T-helper 2 cell treated with Interferon-gamma antibody and Interleukin-4, amounts not matched to agents 100 ng/mL and 5 ng/mL, for 36 hours (primary cell): ENCODE results near the gene VSIR. TPM values are rescaled to one million over a fixed set of nuclear protein-coding genes. Genes with fewer than 3 reads are reported as not detected.

Experiments used
- intact Hi-C: fragments of 100-400 bp; cut with micrococcal nuclease; formaldehyde crosslinking; loops from one replicate; pipeline ENCODE4 v1.15.1; 2023
- total RNA-seq: library from RNA; stranded (reverse); gene quantifications from 2 replicates; pipeline ENCODE4 v1.2.3, GENCODE V29; 2022

Gene VSIR
- total RNA-seq, 1 donor from 2014 or later: 84.9 TPM

DNA sequence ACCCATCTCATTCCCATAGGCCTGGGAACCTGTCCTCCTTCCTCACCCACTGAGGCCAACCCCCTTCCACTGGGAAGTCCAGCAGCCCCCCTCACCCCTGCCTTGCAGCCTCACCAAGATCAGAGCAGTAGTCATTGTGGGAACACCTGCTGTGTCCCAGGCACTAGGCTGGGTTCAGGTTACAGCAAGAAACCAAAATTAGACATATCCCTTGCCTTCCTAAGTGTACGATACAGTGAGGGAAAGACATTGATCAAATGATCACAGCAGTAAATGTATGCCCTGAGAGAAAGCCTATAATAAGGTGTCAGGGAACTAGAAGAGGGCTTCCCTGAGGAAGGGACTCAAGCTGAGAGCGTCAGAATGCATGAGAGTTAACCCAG lies 36.8 kb downstream of the VSIR start:
- intact Hi-C loops: loop anchor here (1.0 kb wide), 1 partner anchor 9 kb away; no protein-coding TSS in a partner anchor

DNA sequence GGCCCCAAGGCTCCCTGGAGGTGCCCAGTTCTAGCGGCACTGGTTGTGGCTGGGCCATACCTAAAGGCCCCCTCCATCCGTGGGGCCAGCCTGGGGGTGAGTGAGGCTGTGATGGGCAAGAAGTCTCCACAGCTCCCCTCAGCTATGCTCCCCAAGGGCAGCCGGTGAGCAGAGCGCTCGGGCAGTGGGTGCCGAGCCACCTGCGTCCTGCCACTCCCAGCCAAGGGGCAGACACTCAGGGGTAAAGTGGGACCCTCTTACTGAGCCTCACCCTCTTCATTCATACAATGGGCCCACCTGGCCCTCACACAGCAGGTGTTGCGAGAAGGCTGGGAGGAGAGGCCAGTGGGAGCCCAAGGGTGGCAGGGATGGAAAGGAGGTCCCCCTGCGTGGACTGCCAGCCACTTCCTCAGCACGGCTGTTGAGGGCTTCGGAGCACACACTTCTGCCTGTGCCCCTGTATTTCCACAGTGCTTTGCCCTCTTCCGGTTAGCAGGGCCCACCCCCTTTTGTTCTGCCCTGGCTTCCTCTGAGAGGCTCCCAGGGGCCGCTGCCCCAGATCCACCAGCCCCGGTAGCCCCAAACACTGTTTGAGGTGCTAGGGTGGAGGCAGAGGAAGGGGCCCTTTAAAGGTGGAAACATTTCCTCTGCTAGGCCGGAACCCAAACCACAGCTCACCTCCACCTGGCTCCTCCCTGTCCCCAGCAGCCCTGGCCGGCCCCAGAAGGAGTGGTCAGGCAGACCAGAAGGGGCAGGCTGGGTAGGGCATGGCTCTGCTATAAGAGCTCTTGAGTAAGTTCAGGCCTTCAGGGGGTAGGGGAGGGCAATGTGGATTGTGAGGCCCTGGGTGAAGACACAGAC lies 37.4 kb downstream of the VSIR start:
- intact Hi-C loops: loop anchor here (1.0 kb wide), 1 partner anchor 9 kb away; no protein-coding TSS in a partner anchor

GRCh38 chr10:71734797-71735196 lies 38.5 kb downstream of the VSIR start:
- intact Hi-C loops: no loop called here

GRCh38 chr10:71731791-71732190 lies 41.5 kb downstream of the VSIR start:
- intact Hi-C loops: no loop called here

DNA sequence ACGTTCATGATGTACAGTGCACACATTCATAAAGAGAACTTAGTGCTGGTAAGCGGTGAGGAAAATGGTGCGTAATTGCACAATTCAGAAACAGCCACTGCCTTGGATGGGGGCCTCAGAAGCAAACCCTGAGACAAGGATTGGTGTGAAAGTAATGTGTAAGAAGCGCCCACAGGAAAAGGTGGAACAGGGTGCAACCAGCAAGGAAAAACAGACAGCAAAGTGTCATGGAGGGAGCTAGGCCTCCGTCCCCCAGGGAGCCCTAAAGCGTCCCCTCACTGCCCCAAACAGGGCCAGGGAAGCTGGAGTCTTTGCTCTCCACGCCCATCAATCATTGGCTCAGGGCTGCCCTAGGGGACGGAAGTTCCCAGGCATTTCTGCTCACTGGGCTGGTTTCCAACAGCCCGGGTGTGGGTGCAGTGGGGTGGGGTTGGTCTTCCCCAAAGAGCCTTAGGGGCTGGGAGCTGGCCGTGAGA lies 44.1 kb downstream of the VSIR start:
- intact Hi-C loops: loop anchor here (5.0 kb wide), 1 partner anchor 83 kb away; no protein-coding TSS in a partner anchor

DNA sequence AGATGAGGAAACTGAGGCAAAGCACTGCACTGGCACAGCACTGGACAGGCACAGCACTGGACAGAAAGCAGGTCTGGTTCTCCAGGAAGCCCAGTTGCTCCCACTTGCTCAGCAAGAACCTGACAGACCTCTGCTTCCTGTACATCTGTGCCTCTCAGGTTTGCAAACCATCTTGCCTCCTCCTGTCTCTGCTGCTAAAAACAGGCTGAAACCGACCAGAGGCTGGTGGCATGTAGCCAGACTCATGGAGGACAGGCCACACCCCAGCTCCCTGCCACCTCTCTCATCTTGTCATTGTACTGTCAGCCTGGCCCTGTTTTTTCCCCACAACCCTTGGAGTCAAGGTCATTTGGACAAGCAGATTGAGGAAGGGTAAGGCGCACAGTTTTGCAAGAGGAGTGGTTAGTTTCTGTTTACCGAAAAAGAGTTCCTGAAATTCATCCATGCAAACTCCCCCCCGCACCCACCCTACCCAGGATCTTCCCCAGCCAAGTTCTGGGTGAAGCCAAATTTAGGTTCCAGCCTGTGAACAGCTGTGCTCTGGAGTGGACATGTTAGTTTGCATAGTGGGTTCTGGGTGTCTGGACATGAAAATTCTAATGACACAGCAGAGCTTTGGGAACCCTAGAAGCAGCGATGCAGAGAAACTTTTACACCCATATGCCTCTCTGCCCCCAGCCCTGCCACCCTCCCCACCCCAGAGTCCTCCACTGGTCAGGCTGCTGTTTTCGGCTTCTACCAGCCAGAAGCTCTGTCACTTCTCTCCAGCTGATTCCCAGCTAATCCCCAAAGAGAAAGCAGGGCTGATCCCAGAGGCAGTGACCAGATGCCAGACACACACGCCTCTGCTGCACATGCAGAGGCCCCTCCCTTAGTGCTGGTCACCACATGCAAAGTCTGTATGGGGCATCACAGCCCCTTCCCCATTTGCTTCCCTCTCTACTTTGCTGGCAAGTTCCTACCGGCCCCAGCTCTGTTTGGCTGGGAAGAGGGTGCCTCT lies 45.3 kb downstream of the VSIR start:
- intact Hi-C loops: loop anchor here (1.0 to 5.0 kb wide), 7 partner anchors 8 to 84 kb away; no protein-coding TSS in a partner anchor

DNA sequence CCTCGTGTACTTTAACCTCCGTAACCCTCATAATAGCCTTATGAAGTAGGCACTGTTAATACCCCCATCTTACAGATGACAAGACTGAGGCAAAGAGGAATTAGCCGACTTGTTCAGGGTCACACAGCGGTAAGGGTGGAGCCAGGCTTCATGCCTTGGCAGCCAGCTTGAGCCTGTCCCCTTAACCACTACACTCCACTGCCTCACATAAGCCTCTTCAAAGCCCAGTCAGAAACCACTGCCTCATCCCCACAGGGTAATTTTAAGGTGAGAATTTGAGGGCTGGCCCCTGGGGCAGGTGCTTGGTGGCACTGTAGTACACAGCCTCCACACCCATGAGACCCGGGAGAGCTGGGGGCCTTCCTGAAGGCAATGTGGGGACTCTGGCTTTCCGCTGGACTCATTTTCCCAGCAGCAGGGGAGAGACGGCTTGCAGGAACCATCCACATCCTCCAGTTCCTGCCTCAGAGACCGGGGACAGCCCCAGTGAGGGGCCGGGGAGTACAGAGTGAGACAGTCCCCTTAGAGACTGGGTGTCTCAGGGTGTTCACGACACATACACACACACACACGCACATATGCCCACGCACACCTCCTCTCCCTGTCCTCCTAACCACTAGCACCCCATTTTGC lies 46.1 kb downstream of the VSIR start:
- intact Hi-C loops: loop anchor here (1.0 to 5.0 kb wide), 7 partner anchors 9 to 85 kb away; no protein-coding TSS in a partner anchor

GRCh38 chr10:71726580-71727104 lies 46.7 kb downstream of the VSIR start:
- intact Hi-C loops: loop anchor here (1.0 to 5.0 kb wide), 8 partner anchors 10 to 86 kb away; partner anchors contain the start of gene VSIR

- intact Hi-C loops: loop anchor here (1.0 to 5.0 kb wide), 4 partner anchors 15 to 86 kb away; partner anchors contain the start of gene VSIR
These were observed 47.2 kb downstream of the VSIR start for GRCh38 chr10:71725998-71726579.

GRCh38 chr10:71725249-71725648 lies 48.1 kb downstream of the VSIR start:
- intact Hi-C loops: loop anchor here (5.0 kb wide), 1 partner anchor 87 kb away; no protein-coding TSS in a partner anchor

DNA sequence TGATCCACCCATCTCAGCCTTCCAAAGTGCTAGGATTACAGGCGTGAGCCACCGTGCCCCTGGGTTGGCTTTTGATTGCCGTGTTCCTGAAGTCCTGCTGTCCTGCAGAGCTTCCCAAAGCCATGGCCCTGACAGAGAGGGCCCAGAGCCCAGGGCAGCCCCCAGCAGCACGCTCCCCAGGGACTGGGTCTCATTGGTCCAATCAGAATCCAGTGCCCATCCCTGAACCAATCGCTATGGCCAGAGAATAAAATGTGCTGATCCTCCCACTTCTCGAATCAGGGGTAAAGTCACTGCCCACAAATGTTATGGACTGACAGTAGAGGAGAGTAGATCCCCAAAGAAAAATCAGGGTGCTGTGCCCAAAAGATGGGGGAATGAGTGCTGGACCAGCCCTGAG lies 48.8 kb downstream of the VSIR start:
- intact Hi-C loops: no loop called here

DNA sequence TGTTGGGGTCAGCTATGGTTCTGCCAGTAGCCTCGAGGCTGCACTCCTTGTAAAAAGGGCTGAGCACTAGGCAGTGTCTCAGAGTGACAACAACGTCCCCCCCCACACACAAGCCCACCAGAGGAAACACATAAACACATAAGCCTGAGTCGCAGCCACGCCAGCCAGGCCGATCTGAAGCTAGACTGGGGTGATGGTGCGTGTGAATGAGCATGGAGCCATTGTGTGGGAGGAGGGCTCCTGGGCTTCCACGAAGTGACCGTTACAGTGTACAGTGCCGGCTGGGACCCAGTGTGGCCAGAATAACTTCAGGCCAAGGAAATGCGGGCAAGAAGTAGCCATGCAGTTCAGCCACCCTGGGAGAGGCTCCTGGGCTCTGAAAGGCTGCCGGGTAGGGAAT lies 50.0 kb downstream of the VSIR start:
- intact Hi-C loops: no loop called here

GRCh38 chr10:71722849-71723248 lies 50.5 kb downstream of the VSIR start:
- intact Hi-C loops: no loop called here

- intact Hi-C loops: no loop called here
These were observed 52.0 kb downstream of the VSIR start for GRCh38 chr10:71721313-71721712.

GRCh38 chr10:71720288-71720687 lies 53.0 kb downstream of the VSIR start:
- intact Hi-C loops: no loop called here

GRCh38 chr10:71719464-71720201 lies 53.7 kb downstream of the VSIR start, which contains the start of gene C10orf105:
Gene C10orf105 (minus strand): TSS chr10:71719778. CDS start chr10:71716337, 3,441 bp downstream.
- intact Hi-C loops: no loop called here

- intact Hi-C loops: no loop called here
These were observed 54.3 kb downstream of the VSIR start for GRCh38 chr10:71719042-71719441.

DNA sequence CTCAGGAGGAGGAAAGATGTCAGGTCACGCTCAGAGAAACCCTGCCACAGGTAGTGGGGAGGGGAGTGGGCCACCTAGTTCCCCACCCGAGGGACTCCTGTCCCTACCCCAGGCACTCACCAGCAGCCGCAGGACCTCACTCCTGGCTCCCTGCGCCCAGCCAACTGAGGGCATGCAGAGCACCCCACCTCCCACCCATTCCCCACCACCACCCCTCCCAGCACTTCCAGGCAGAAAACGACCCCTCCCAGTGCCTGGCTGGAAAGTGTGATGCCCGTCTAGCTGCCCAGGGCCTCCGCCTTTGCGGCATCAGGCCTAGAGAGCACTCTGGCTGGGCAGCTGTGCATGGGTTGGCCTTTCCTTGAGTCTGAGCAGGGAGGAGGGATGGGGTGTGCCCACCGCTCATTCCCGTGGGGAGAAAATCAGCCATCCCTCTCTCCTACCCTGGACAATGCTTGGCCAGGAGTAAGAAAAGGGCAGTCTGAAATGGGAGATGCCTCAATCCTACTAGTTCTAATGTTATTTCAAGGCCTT lies 55.1 kb downstream of the VSIR start:
- intact Hi-C loops: no loop called here

- intact Hi-C loops: no loop called here
These were observed 55.8 kb downstream of the VSIR start for GRCh38 chr10:71717551-71717951.
